RCC 7860 (cell line): ENCODE measurements around the gene ILF2.
A peak's percentile ranks its signal among the peaks of the same experiment; 100 is the strongest.

Experiments
- DNase-seq: peaks from one replicate; pipeline ENCODE4 v3.0.0-alpha.2; 2015; ENCODE audit warnings: low spot score
- FAIRE-seq: peaks from 2 replicates; lab custom pipeline; 2012; peaks lifted over from hg19 to GRCh38; lab: Jason Lieb, UNC

The ILF2 gene

GRCh38 chr1:153628638-153629342 lies 42.0 kb downstream of the ILF2 start:
- no peak for DNase-seq
- no peak for FAIRE-seq

GRCh38 chr1:153627715-153628626 lies 42.8 kb downstream of the ILF2 start, which contains the start of gene S100A1:
S100A1 (plus strand) TSS chr1:153628434; CDS start chr1:153630522, 2,088 bp downstream.
- DNase-seq (no peak), FAIRE-seq (no peak)

GRCh38 chr1:153626904-153627714 lies 43.7 kb downstream of the ILF2 start, which contains the start of gene S100A13:
S100A13 (minus strand) TSS chr1:153627505; CDS start chr1:153626472, 1,033 bp downstream.
- DNase-seq = peak; percentile 95
- FAIRE-seq = peak; percentile 82

DNA sequence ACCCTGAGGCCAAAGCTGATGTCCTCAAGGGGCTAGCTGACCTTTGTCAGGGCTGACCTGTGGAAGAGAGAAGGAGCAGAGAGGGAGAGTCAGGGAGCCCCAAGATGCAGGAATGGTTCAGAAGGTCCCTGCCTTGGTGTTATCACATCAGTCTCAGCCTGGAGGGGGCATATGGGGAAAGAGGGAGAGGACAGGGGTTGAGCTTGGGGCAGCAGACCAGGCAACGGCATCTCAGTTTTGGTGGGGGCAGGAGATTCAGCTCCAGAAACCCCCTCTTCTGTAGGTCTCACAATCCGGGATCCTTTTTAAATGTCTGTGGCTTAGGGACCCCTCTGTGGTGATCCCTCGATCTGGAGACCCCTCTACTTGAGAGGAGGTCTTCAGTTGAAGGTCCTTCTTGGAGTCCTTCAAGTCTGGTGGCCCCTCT lies 44.3 kb downstream of the ILF2 start:
- no peak for DNase-seq
- no peak for FAIRE-seq

DNA sequence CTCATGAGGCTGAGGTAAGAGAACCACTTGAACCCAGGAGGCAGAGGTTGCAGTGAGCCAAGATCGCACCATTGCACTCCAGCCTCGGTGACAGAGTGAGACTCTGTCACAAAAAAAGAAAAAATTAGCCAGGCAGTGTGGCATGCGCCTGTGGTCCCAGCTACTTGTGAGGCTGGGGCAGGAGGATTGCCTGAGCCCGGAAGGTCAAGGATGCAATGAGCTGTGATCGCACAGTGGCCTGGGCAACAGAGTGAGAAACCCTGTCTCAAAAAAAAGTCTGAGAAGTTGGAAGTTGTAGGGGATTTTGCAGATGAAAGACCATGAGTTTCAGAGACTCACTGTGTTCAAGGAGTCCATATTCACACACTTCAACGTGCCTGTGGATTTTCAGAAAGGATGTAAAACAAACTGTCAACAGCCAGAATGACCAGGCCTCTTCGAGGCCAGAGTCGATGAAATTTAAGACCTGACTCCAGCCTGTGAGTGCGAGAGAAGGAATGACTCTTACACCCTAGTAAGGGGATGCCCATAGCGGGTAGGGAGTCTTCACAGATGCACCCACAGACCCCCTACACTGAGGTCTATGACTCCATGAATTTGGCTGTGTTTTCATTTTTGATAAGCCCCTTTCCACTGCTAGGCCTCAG lies 45.7 kb downstream of the ILF2 start:
- FAIRE-seq = no peak
- DNase-seq = no peak

GRCh38 chr1:153623101-153623500 lies 47.7 kb downstream of the ILF2 start:
- FAIRE-seq = no peak

DNA sequence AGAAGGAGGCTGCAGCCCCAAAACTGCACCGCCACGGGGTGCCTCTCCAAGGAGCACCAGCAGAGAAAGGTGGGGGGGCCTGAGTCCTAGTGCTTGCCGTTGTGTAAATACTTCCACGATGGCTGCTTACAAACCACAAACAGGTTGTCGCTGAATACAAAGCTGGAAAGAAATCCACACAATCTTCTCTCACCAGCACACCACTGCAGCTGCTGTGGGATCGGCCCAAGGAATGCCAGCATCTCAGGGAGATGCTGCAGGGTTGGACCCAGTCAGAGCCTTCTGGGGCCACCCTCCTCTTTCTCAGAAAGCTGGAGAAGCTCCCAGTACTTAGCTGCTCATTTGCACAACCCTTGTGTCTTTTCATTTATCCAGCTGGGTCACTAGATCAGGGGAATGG lies 51.6 kb downstream of the ILF2 start:
- no peak for FAIRE-seq
- DNase-seq = no peak

More at GRCh38 chr1:153623101-153623500, 47.7 kb downstream of the ILF2 start:
- no peak for DNase-seq

GRCh38 chr1:153617663-153618062 lies 53.1 kb downstream of the ILF2 start:
- DNase-seq = peak; percentile 53
- no peak for FAIRE-seq

GRCh38 chr1:153616917-153617311 lies 53.9 kb downstream of the ILF2 start:
- no peak for FAIRE-seq

DNA sequence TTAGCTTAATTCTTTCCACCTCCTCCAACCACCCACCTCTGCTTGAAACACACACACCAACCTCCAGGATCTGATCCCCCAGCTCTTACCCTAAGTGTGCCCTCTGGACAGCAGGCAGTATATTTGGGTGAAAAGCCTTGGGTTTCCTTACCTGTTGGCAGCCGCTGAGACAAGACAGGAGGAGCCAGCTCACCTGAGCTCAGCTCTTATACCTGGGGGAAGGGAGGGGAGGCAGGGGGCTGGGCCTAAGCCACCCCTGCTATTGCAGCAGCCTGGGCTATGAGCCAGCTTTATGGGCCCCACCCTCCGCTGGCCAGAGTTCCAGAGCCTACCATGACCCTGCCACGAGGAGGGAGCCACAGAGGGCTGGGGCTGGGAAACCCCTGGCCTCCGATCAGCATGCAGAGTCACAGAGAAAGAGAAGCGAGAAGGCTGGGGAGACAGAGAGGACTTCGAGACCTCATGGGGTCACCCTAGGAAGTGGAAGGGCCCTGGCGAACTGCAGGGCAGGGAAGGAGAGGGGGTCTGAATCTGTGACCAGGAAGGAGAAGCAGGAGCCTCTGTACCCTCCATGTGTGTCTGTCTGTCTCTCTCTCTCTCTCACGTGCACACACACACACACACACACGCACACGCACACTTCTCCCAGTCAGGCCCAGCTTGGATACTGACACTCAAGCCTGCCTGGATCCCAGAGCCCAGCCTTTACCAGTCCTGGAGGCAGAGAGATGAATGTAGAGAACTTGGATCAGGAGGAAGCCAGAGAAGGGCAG lies 54.5 kb downstream of the ILF2 start, which contains the start of gene S100A14:
TSS of gene S100A14 (minus strand) at position 182 of the 773 bp plus-strand sequence. CDS start 467 bp downstream, outside the sequence.
- FAIRE-seq (no peak), DNase-seq (no peak)

More at GRCh38 chr1:153616917-153617311, 53.9 kb downstream of the ILF2 start:
- DNase-seq = no peak

DNA sequence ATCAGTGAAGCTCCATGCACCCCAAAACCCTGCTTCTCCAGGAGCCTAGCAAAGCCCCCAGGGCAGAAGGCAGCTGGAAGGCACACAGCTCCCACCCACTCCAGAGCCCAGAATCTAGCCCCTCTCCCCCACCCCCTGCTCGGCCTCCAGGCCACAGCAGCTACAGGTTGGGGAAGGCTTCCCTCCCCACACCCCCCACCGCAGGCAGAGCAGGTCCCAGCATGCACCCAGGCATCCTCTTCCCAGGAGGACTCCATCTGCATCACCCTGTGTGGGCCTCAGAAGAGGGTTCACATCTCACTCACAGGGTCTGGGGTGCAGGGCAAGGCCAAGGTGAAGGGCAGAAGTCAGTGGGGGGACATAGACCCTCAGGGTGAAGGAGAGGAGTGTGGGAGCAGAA lies 55.4 kb downstream of the ILF2 start:
- FAIRE-seq (no peak), DNase-seq (no peak)

DNA sequence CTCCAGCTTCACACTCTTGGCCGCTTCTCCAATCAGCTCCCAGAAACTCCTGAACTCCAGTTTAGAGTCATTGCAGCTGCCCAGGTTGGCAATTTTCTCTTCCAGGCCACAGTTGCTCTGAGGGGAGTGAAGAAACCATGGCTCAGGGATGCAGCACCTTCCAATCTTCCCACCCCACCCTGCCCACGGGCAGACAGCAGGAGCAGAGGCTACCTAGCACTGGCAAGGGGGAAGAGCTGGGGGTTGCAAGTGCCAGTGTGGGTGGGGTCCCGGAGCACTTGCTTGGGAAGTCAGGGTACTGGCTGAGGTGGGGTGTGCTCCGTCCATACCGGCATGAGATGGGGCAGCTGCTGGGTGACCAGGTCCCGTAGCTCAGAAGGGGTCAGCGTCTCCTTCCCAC lies 55.9 kb downstream of the ILF2 start:
- DNase-seq (no peak), FAIRE-seq (no peak)

- FAIRE-seq = no peak
- no peak for DNase-seq
Measured at GRCh38 chr1:153614189-153614900, 56.4 kb downstream of the ILF2 start.

DNA sequence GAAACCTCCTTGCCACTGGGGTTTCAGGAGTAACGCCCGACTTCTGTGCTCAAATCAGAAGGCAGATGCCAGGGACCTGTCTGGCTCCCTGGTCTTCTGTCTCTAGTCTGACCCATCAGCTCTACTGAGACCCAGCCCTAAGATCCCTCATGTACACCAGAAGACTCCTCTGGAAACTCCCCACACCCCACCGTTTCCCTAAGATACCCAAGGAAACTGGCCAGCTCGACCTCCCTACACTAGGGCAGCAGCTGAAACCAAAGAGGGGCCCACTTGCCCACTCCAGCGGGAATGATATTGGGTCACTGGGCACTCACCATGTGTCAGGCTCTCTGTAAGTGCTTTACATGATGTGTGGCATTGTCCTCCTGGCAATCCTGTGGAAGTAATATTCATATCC lies 57.4 kb downstream of the ILF2 start:
- DNase-seq (no peak), FAIRE-seq (no peak)

DNA sequence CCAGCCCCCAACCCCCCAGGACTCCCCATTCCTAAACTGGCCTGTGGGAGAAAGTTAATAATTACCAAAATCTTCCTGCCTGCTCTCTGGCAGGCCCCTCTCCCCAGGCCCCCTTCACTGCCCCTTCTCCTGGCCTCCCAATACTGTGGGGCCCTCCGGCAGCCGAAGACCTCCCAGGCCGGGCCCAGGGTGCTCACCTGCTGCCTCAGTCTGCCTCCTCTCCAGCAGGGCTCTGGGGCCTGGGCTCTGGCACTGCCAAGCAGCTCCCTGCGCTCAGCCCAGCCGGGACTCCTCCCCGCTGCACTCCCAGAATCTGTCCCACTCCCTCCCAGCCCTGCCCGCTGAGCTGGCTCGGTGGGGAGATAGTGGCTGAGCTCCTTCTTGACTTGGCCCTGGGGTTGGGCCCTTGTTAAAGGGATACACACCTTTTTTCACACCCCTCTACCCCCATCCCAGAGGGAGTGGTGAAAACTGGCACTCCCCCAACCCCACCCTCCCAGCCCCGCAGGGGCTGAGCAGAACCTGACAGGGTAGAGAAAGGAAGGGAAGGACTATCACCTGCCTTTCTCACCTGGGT lies 58.0 kb downstream of the ILF2 start, which contains the start of gene S100A16:
TSS of gene S100A16 (minus strand) at position 383 of the 577 bp plus-strand sequence. CDS start 4,986 bp downstream, outside the sequence.
- FAIRE-seq = no peak

DNA sequence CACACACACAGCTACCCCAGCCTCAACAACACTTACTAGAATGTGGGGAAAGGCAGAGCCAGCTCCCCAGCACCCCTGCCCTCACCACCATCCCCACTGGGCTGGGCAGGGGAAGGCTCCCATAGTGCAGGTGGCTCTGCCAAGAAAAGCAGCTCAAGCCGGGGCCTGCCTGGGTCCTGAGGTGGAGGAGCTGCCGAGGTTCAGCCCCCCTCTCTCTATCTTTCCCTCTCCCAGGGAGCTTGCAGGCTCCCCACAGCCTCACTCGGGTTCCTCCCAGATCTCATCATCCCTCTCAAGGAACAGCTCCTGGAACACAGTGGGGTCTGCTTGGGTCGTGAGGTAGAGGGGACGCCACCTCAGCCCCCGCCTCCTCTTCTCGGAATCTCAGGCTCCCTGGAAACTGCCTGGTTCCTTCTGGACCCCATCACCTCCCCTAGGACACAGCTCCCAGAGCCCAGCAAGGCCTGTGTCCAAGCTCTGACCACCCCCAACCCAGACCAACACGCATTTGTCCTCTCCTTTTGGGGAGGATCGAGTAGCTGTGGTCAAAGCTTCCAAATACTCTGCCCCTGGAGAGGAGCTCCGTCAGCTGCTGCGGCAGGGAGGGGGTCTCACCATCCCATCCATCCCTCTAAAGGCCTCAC lies 58.6 kb downstream of the ILF2 start:
- DNase-seq (no peak), FAIRE-seq (no peak)

More for the DNA sequence above, 58.0 kb downstream of the ILF2 start, which contains the start of gene S100A16:
- DNase-seq = peak; percentile 67
